Measurements from ENCODE around the gene CIB4. TPM values are rescaled to one million over a fixed set of nuclear protein-coding genes. Genes with fewer than 3 reads are reported as not detected.

CIB4 gene
- total and polyA plus RNA-seq, 2 of the 13 experiments (the other 11 are each of a cell fraction or from before 2014, with no cell fraction given), result not detected

- TF ChIP-seq, protein P1, sequence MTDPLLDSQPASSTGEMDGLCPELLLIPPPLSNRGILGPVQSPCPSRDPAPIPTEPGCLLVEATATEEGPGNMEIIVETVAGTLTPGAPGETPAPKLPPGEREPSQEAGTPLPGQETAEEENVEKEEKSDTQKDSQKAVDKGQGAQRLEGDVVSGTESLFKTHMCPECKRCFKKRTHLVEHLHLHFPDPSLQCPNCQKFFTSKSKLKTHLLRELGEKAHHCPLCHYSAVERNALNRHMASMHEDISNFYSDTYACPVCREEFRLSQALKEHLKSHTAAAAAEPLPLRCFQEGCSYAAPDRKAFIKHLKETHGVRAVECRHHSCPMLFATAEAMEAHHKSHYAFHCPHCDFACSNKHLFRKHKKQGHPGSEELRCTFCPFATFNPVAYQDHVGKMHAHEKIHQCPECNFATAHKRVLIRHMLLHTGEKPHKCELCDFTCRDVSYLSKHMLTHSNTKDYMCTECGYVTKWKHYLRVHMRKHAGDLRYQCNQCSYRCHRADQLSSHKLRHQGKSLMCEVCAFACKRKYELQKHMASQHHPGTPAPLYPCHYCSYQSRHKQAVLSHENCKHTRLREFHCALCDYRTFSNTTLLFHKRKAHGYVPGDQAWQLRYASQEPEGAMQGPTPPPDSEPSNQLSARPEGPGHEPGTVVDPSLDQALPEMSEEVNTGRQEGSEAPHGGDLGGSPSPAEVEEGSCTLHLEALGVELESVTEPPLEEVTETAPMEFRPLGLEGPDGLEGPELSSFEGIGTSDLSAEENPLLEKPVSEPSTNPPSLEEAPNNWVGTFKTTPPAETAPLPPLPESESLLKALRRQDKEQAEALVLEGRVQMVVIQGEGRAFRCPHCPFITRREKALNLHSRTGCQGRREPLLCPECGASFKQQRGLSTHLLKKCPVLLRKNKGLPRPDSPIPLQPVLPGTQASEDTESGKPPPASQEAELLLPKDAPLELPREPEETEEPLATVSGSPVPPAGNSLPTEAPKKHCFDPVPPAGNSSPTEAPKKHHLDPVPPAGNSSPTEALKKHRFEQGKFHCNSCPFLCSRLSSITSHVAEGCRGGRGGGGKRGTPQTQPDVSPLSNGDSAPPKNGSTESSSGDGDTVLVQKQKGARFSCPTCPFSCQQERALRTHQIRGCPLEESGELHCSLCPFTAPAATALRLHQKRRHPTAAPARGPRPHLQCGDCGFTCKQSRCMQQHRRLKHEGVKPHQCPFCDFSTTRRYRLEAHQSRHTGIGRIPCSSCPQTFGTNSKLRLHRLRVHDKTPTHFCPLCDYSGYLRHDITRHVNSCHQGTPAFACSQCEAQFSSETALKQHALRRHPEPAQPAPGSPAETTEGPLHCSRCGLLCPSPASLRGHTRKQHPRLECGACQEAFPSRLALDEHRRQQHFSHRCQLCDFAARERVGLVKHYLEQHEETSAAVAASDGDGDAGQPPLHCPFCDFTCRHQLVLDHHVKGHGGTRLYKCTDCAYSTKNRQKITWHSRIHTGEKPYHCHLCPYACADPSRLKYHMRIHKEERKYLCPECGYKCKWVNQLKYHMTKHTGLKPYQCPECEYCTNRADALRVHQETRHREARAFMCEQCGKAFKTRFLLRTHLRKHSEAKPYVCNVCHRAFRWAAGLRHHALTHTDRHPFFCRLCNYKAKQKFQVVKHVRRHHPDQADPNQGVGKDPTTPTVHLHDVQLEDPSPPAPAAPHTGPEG (CRISPR knock-in tag; IDR thresholded peaks at IDR 0.05), result no peak
- TF ChIP-seq ZBTB34 (CRISPR knock-in tag; IDR thresholded peaks at IDR 0.05) (no peak), TEAD3 (CRISPR knock-in tag; optimal IDR thresholded peaks at IDR 0.05; ENCODE audit: borderline replicate concordance) (peak; percentile 99), MIER2 (CRISPR knock-in tag; IDR thresholded peaks at IDR 0.05) (no peak), TEAD2 (CRISPR knock-in tag; IDR thresholded peaks at IDR 0.05) (peak; percentile 28; the same call in 1 of the 2 replicates), HIC2 (CRISPR knock-in tag; IDR thresholded peaks at IDR 0.05; ENCODE audit: low read depth) (no peak), SIN3B (IDR thresholded peaks at IDR 0.05; ENCODE audit: low read length) (no peak), FOXK2 (IDR thresholded peaks at IDR 0.05) (no peak), ZC3H4 (CRISPR knock-in tag; IDR thresholded peaks at IDR 0.05; ENCODE audit: borderline replicate concordance) (no peak), ZNF253 (CRISPR knock-in tag; IDR thresholded peaks at IDR 0.05; ENCODE audit: borderline replicate concordance) (no peak), ZNF574 (CRISPR knock-in tag; IDR thresholded peaks at IDR 0.05) (no peak), SAP130 (CRISPR knock-in tag; IDR thresholded peaks at IDR 0.05; ENCODE audit: low read depth) (peak; percentile 43), ZFP36 (IDR thresholded peaks at IDR 0.05; ENCODE audit: borderline replicate concordance, low read depth, low read length, partially characterized antibody) (no peak), KAT8 (CRISPR knock-in tag; IDR thresholded peaks at IDR 0.05) (no peak), CREB1 (IDR thresholded peaks at IDR 0.05) (0 out of 2 replicates have a peak, but pooled peaks have one; percentile 19), CREB1 (CRISPR knock-in tag; IDR thresholded peaks at IDR 0.05) (no peak)
- TF ChIP-seq, protein P2, sequence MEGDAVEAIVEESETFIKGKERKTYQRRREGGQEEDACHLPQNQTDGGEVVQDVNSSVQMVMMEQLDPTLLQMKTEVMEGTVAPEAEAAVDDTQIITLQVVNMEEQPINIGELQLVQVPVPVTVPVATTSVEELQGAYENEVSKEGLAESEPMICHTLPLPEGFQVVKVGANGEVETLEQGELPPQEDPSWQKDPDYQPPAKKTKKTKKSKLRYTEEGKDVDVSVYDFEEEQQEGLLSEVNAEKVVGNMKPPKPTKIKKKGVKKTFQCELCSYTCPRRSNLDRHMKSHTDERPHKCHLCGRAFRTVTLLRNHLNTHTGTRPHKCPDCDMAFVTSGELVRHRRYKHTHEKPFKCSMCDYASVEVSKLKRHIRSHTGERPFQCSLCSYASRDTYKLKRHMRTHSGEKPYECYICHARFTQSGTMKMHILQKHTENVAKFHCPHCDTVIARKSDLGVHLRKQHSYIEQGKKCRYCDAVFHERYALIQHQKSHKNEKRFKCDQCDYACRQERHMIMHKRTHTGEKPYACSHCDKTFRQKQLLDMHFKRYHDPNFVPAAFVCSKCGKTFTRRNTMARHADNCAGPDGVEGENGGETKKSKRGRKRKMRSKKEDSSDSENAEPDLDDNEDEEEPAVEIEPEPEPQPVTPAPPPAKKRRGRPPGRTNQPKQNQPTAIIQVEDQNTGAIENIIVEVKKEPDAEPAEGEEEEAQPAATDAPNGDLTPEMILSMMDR (CRISPR knock-in tag; IDR thresholded peaks at IDR 0.05), result no peak
Measured at GRCh38 chr2:26630669-26631360, 10.4 kb downstream of the CIB4 start (continued).

Measured in HepG2 (cell line).